Skeletal muscle satellite cell (primary cell): ENCODE results near the gene ATP6V1G1.

Experiments
- H3K27me3 ChIP-seq: 2 replicates; pipeline ENCODE4 v1.7.0; 2013; ENCODE audit warnings: low read length; ENCODE audit not compliant: control insufficient read depth, insufficient read depth
- H3K36me3 ChIP-seq: 2 replicates; pipeline ENCODE4 v1.7.0; 2013; ENCODE audit warnings: mild to moderate bottlenecking, control low read depth, low read length; ENCODE audit not compliant: insufficient read depth
- H3K4me1 ChIP-seq: 2 replicates; pipeline ENCODE4 v1.7.0; 2013; ENCODE audit warnings: low read length; ENCODE audit not compliant: control insufficient read depth, insufficient read depth
- H3K4me2 ChIP-seq: 2 replicates; pipeline ENCODE4 v1.7.0; 2013; ENCODE audit warnings: mild to moderate bottlenecking, low read length
- H3K4me3 ChIP-seq: 2 replicates; pipeline ENCODE4 v1.7.0; 2013; ENCODE audit warnings: low read length
- H3K9ac ChIP-seq: 2 replicates; pipeline ENCODE4 v1.7.0; 2013; ENCODE audit warnings: mild to moderate bottlenecking, low read depth, low read length, moderate library complexity
- H3K9me3 ChIP-seq: replicated peaks from 2 replicates; pipeline ENCODE4 v1.7.0; 2013; ENCODE audit warnings: mild to moderate bottlenecking, control low read depth, low read length

Gene ATP6V1G1

DNA sequence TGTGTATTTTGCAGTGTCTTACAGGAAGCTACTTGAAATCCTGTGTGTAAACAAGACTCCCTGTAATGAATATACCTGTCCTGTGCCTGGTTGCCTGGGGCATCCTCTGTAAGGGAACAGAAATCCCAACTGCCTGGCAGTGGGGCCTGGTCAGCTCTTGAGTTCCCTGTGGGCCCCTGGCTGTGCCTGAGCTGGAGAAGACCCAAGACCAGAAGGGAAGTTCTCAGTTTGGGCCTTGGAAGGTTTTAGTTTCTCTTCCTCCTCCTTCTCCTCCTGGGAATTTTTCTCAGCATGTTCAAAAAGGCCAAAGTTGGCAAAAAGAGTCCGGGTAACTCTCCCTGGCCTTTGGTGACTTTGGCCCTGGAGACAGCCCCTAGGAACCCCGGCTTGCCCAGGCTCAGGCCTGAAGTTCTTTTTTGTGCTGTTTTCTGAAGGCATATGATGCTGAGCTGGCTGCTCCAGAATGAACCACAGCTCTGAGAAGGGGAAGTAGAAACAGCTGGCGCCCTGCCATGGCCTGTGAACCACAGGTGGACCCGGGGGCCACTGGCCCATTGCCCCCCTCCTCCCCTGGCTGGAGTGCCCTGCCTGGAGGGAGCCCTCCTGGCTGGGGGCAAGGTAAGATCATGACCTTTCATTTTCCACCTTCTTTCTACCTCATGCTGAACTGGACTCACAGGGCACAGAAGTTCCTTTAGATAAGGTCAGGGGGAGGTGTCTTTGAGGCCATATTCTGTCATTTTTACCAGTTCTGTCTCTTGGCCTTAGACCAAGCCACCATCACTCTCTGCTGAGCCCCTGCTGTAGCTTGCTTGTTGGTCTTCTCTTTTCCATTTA, 29.3 kb downstream of the ATP6V1G1 start:
- no peak overlapping the region for H3K9ac ChIP-seq
- no peaks in the 10 kb centered on the region for H3K36me3 ChIP-seq
- H3K9me3 ChIP-seq: no peaks in the 10 kb centered on the region
- no peak overlapping the region for H3K4me3 ChIP-seq
- peaks cover 12% of the 10 kb centered on the region for H3K4me1 ChIP-seq
- no peaks in the 10 kb centered on the region for H3K27me3 ChIP-seq
- H3K4me2 ChIP-seq: no peak overlapping the region

- Histone ChIP-seq H3K27me3 (no peaks in the 10 kb centered on the region), H3K4me1 (peaks cover 11% of the 10 kb centered on the region), H3K4me3 (no peak overlapping the region), H3K36me3 (no peaks in the 10 kb centered on the region), H3K9me3 (no peaks in the 10 kb centered on the region), H3K9ac (no peak overlapping the region), H3K4me2 (no peak overlapping the region)
Observed at GRCh38 chr9:114619191-114619761, 31.7 kb downstream of the ATP6V1G1 start.

DNA sequence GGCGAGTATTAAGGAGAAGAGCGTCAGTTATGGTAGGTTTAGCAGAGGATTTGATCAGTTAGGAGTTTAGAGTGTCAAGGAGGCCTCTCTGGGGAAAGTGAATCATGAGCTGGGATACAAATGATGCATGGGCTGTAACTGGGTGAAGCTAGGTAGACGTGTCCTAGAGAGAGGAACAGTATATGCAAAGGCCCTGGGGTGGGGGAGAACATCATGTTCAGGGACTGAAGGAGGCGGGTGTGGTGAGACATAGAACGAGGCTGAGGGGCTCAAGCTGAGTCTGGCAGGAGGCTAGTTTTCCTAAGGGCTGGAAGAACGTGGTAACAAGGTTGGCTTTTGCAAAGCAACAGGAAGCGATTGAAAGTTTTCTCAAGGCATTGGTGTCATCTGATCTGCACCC, 34.0 kb downstream of the ATP6V1G1 start:
- no peaks in the 10 kb centered on the region for H3K36me3 ChIP-seq
- H3K4me2 ChIP-seq: no peak overlapping the region
- H3K9me3 ChIP-seq: no peaks in the 10 kb centered on the region
- no peak overlapping the region for H3K9ac ChIP-seq
- no peak overlapping the region for H3K4me3 ChIP-seq
- H3K27me3 ChIP-seq: no peaks in the 10 kb centered on the region
- H3K4me1 ChIP-seq: peaks cover 11% of the 10 kb centered on the region

DNA sequence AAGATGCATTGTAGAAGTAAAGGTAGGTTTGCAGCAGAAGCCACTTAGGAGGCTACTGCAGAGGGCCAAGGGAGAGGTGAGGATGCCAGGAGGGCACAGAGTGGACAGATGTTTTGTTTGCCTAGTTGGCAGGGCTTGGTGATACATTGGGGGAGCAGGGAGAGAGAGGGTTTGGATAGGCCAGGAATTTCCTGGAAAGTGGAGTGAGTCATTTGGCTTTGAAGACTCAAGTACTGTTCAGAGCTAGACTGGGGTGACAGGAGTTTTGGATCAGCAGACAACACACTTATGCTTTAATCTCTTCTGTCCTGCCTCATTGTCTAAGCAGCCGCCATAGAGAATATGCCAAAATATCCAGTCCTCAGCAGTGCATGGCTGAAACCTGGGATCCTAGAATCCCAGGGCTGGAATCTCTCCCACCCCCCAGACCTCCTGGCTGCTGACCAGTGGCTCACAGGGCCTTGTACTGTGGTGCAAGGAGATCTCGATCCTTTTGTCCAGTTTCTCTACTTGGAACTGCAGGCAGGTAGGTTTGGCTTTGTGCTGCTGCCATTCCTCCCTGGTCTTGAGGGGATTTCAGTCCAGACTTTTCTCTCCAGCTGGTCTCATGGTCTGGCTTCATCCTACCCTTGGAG, 34.5 kb downstream of the ATP6V1G1 start:
- H3K9ac ChIP-seq: no peak overlapping the region
- H3K4me3 ChIP-seq: no peak overlapping the region
- peaks cover 11% of the 10 kb centered on the region for H3K4me1 ChIP-seq
- no peaks in the 10 kb centered on the region for H3K36me3 ChIP-seq
- H3K9me3 ChIP-seq: no peaks in the 10 kb centered on the region
- no peaks in the 10 kb centered on the region for H3K27me3 ChIP-seq
- no peak overlapping the region for H3K4me2 ChIP-seq

GRCh38 chr9:114624677-114625076, 37.1 kb downstream of the ATP6V1G1 start:
- H3K9ac ChIP-seq: no peak overlapping the region
- H3K4me1 ChIP-seq: peaks cover 11% of the 10 kb centered on the region
- no peak overlapping the region for H3K4me2 ChIP-seq
- H3K9me3 ChIP-seq: no peaks in the 10 kb centered on the region
- H3K36me3 ChIP-seq: no peaks in the 10 kb centered on the region
- H3K4me3 ChIP-seq: no peak overlapping the region
- no peaks in the 10 kb centered on the region for H3K27me3 ChIP-seq

DNA sequence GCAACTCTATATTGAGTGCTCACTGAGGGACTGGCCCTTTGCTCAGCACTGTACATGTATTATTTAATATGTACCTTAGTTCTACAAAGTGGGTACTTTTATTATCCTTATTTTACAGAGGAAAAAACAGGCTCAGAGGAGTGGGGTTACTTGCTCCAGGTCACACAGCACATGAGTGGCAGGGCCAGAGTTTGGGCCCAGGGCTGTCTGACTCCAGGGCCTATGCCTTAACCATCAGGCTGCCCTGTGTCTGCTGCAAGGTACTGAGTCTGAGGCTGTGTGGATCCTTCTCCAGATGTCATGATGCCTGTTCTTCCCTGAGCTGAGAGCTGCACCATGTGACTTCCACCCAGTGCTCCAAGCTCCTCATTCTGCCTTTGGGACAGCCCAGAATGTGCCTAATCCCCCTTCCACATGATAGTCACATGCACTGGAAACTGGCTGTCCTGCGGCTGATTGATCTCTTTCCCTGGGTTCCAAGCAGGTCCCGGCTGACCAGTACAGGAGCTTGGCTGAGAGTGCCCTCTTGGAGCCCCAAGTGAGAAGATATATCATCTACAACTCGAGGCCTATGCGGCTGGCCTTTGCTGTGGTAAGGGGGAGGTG, 38.9 kb downstream of the ATP6V1G1 start:
- no peaks in the 10 kb centered on the region for H3K9me3 ChIP-seq
- no peak overlapping the region for H3K4me3 ChIP-seq
- no peak overlapping the region for H3K9ac ChIP-seq
- no peak overlapping the region for H3K4me2 ChIP-seq
- H3K4me1 ChIP-seq: peaks cover 11% of the 10 kb centered on the region
- H3K27me3 ChIP-seq: no peaks in the 10 kb centered on the region
- no peaks in the 10 kb centered on the region for H3K36me3 ChIP-seq

- Histone ChIP-seq H3K4me2 (no peak overlapping the region), H3K9ac (no peak overlapping the region), H3K27me3 (no peaks in the 10 kb centered on the region), H3K9me3 (no peaks in the 10 kb centered on the region), H3K4me3 (no peak overlapping the region), H3K36me3 (no peaks in the 10 kb centered on the region), H3K4me1 (peaks cover under 1% of the 10 kb centered on the region)
Observed at GRCh38 chr9:114627553-114627952, 40.0 kb downstream of the ATP6V1G1 start.

DNA sequence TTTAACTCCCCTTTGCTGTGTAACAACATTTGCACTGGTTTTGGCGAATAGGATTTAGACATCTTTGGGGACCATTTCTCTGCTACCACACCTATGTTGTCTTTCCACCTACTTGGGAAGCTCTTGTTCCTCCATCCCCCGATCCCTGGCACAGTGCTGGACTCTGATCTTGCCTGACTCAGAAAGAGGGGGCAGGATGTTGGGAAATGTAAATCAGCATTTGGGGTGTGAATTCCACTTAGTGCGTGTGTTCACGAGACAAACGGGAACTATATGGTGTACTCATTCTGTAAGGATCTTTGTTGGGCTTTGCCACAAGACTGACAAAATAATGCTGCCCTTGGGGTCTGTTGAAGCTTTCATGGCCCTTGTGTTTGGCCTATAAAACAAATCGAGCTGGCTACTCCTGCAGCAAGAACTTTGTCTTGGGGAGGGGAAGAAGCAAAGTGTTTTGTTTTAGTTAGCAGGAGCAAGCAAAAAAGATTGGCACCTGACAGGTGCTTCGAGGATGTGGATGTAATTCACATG, 42.1 kb downstream of the ATP6V1G1 start:
- no peak overlapping the region for H3K4me2 ChIP-seq
- no peaks in the 10 kb centered on the region for H3K4me1 ChIP-seq
- no peak overlapping the region for H3K9ac ChIP-seq
- no peaks in the 10 kb centered on the region for H3K36me3 ChIP-seq
- H3K9me3 ChIP-seq: no peaks in the 10 kb centered on the region
- H3K4me3 ChIP-seq: no peak overlapping the region
- no peaks in the 10 kb centered on the region for H3K27me3 ChIP-seq

- Histone ChIP-seq H3K4me1 (no peaks in the 10 kb centered on the region), H3K36me3 (no peaks in the 10 kb centered on the region), H3K9ac (no peak overlapping the region), H3K9me3 (no peaks in the 10 kb centered on the region), H3K4me2 (no peak overlapping the region), H3K4me3 (no peak overlapping the region), H3K27me3 (no peaks in the 10 kb centered on the region)
Observed at GRCh38 chr9:114631166-114631565, 43.6 kb downstream of the ATP6V1G1 start.

- Histone ChIP-seq H3K4me2 (no peak overlapping the region), H3K36me3 (no peaks in the 10 kb centered on the region)
Observed at GRCh38 chr9:114633438-114634089, 46.0 kb downstream of the ATP6V1G1 start.

DNA sequence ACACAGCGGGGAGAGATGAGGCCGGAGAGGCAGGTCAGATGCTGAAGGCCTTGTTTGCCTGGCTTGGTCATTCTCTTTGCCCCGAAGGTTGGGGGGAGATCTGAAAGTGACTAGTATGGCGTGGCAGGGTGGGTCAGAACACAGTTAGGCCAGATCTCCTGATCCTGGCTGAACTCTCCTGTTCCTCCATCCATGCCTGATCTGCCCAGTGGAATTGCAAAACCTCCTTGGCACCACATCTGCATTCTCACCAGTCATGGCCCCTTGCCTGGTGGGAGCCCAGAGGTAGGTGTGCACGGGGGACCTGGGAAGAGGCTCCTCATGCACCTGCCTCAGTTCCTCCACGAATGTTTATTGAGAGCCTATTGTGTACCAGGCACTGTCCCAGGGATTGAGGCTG, 46.8 kb downstream of the ATP6V1G1 start:
- H3K4me3 ChIP-seq: no peak overlapping the region
- no peaks in the 10 kb centered on the region for H3K9me3 ChIP-seq
- no peaks in the 10 kb centered on the region for H3K36me3 ChIP-seq
- H3K27me3 ChIP-seq: no peaks in the 10 kb centered on the region
- H3K4me1 ChIP-seq: no peaks in the 10 kb centered on the region
- H3K4me2 ChIP-seq: no peak overlapping the region
- no peak overlapping the region for H3K9ac ChIP-seq

More at GRCh38 chr9:114633438-114634089, 46.0 kb downstream of the ATP6V1G1 start:
- Histone ChIP-seq H3K4me3 (no peak overlapping the region), H3K9ac (no peak overlapping the region), H3K4me1 (no peaks in the 10 kb centered on the region), H3K9me3 (no peaks in the 10 kb centered on the region), H3K27me3 (no peaks in the 10 kb centered on the region)
